Cardiac fibroblast (primary cell): ENCODE data around the gene G3BP1.

Experiments used
- DNase-seq, 2 donors: peaks; one replicate each; pipeline versions ENCODE4 v3.0.0 to v3.0.0-alpha.2; 2010; ENCODE audit warnings: low read depth in 2 of 2
- H3K4me3 ChIP-seq, 2 donors: replicated peaks in 1 of 2; 1 replicate in 1 of 2; 2 replicates in 1 of 2; pipeline ENCODE4 v1.5.1; 2011; ENCODE audit warnings: low read depth in 2 of 2, low read length in 2 of 2, mild to moderate bottlenecking in 2 of 2, moderate library complexity in 1 of 2
- CTCF ChIP-seq: IDR thresholded peaks from one replicate; pipeline ENCODE4 v1.5.1; 2011; ENCODE audit warnings: low read depth, mild to moderate bottlenecking, low read length, inconsistent platforms

G3BP1 gene

GRCh38 chr5:151751091-151751490 is 20.7 kb upstream of the G3BP1 start:
- DNase-seq = peak; percentile 39 to 70
- TF ChIP-seq CTCF = no peak
- no peak overlapping the region for H3K4me3 ChIP-seq

GRCh38 chr5:151751593-151751992 is 20.2 kb upstream of the G3BP1 start:
- TF ChIP-seq CTCF = no peak
- no peak overlapping the region for H3K4me3 ChIP-seq
- no peak for DNase-seq

GRCh38 chr5:151755383-151755782 is 16.4 kb upstream of the G3BP1 start:
- H3K4me3 ChIP-seq = no peak overlapping the region
- TF ChIP-seq CTCF = no peak
- no peak for DNase-seq

GRCh38 chr5:151757233-151758140 is 14.3 kb upstream of the G3BP1 start:
- no peak for DNase-seq
- peak overlapping the region; percentile 86 to 87 for H3K4me3 ChIP-seq
- TF ChIP-seq CTCF = no peak

- TF ChIP-seq CTCF = no peak
- no peak for DNase-seq
These were observed 13.7 kb upstream of the G3BP1 start for GRCh38 chr5:151758141-151758429.

GRCh38 chr5:151758430-151759241 is 13.1 kb upstream of the G3BP1 start, which contains the start of gene ATOX1:
TSS of gene ATOX1 (minus strand) at chr5:151758631. CDS start at chr5:151758551, 80 bp downstream.
- no peak for TF ChIP-seq CTCF
- DNase-seq = peak; percentile 89 to 91
- H3K4me3 ChIP-seq = peak within 1 kb of the TSS; percentile 86 to 87

More at GRCh38 chr5:151758141-151758429, 13.7 kb upstream of the G3BP1 start:
- peak overlapping the region; percentile 86 to 87 for H3K4me3 ChIP-seq
